NCI-H69 (cell line): Measurements from ENCODE around the gene ZNF771.
"Not testable (repeated sequence)": the region's sequence is repeated elsewhere in the genome, so short reads cannot be mapped to it uniquely, and the experiment has no call there.

Experiments
- DNase-seq: peaks from one replicate; lab custom pipeline; 2025; lab: John Stamatoyannopoulos, UW

Gene ZNF771

GRCh38 chr16:30375864-30376263 lies 31.5 kb upstream of the ZNF771 start:
- no peak for DNase-seq

DNA sequence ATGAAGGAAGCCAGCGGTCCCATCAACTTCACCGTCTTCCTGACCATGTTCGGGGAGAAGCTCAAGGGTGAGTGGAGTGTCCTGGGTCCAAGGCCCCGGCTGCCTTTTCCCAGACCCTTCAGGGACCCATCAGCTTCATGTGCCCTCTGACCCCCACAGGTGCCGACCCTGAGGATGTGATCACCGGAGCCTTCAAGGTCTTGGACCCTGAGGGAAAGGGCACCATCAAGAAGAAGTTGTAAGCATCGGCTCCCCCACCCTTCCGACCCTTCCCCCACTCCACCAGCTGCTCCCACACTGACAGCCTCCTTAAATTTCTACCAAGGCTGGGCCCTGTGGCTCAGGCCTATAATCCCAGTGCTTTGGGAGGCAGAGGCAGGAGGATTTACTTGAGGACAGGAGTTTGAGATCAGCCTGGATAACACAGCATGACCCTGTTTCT lies 30.9 kb upstream of the ZNF771 start:
- DNase-seq, result no peak

GRCh38 chr16:30377050-30377811 lies 30.2 kb upstream of the ZNF771 start:
- no peak for DNase-seq

DNA sequence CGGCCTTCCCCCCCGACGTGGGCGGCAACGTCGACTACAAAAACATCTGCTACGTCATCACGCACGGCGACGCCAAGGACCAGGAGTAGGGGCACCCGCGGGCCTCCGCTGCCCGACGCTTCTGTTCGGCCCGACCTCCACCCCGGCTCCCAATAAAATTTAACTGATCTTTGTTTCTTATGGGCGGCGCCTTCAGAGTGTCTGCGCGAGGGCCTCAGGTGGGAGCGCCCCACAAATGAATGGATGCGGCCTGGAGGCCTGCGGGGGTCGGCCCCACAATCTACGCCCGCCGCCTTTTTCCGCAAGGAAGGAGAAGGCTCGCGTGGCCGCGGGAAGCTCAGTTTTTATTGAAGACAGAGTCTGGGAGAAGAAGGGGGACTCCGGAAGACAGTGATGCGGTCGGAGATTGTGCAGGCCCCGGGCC lies 29.6 kb upstream of the ZNF771 start:
- DNase-seq, result peak; percentile 95

DNA sequence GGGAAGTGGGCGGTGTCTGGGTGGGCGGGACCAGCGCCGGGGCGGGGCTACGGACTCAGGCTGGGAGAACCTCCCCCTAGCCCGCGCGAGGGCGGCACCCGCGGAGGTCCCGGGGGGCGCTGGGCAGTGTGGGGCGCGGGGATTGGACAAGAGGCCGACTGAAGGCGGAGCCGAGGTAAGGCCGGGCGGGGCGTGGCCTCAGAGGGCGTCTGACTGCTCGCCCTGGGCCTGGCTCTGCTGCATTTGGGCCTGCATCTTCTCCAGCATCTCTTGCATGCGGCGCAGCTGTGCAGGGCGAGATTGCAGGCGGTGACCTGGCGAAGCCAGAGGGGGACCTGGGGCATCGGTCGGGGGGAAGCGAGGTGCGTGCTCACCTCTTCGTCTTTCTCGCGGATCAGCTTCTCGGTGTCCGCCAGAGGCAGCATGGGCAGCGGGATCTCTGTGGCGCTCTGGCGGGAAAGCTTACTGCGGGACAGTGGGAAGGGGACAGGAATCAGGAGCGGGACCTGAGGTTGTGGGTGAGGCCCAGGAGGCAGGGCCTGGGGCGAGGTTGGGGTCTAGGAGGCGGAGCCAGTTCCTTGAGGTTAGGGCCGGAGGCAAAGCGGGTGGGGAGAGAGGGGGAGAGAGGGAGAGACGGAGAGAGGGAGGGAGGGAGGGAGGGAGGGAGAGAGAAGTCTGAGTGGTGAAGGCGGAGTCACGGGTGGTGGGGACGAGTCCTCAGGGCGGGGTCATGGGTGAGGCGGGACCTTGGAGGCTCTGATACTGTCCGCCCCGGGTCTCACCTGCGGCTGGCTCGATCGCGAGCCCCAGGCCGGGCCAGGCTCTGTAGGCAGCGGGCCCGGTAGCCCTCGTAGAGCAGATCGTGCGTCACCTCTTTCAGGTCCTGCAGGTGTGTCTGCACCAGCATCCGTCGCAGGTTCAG lies 28.9 kb upstream of the ZNF771 start:
- peak; percentile 99 for DNase-seq

DNA sequence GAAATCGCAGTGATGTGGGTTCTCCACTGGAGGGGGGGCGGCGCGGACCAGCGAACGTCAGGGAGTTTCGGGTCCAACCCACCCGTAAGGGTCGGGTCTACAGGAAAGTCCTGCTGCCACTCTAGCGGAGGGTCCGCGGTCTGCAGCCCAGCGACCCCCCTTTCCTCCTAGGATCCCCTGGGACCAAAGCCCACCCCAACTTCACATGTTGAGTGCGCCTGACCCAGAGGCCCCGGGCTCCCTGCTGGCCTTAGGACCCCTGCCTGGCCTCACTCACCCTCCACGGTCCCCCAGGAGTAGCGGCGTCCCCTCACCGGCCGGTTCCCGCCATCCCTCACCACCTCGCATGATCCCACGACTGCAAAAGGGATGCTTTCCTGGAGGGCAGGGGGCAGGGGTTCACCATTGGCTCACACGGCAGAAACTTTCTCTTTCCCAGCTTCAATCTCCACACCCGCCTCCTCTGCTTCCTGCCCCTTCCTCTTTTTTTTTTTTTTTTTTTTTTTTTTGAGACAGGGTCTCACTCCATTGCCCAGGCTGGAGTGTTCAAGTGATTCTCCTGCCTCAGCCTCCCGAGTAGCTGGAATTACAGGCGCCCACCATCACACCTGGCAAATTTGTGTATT lies 28.1 kb upstream of the ZNF771 start:
- DNase-seq, result no peak

DNA sequence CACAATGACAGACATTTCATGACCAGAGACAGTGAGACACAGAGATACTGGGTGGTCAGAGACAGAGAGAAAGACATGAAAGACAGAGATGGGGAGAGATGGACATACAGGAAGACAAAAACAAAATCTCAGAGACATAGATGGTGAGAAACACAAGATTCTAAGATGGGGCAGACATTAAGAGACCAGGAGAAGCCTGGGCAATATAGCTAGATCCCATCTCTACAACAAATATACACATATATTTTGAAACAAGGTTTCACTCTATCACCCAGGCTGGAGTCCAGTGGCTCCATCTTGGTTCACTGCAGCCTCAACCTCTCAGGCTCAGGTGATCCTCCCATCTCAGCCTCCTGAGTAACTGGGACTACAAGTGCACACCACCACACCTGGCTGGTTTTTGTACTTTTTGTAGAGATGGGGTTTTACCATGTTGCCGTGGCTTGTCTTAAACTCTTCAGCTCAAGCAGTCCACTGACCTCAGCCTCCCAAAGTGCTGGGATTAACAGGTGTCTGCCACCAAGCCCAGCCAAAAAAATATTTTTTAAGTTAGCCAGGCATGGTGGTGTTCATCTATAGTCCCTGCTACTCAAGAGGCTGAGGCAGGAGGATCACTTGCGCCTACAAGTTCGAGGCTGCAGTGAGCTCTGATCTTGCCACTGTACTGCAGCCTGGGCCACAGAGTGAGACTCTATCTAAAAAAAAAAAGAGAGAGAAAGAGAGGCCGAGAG lies 27.2 kb upstream of the ZNF771 start:
- DNase-seq, result no peak

GRCh38 chr16:30380803-30381208 lies 26.6 kb upstream of the ZNF771 start:
- DNase-seq, result no peak

GRCh38 chr16:30381291-30382041 lies 25.9 kb upstream of the ZNF771 start:
- peak; percentile 37 for DNase-seq

GRCh38 chr16:30382111-30382881 lies 25.1 kb upstream of the ZNF771 start, which contains the start of gene SEPTIN1:
TSS of gene SEPTIN1 (minus strand) at chr16:30382561. CDS start at chr16:30382542, 19 bp downstream.
- no peak for DNase-seq

GRCh38 chr16:30383521-30383920 lies 23.9 kb upstream of the ZNF771 start:
- no peak for DNase-seq

DNA sequence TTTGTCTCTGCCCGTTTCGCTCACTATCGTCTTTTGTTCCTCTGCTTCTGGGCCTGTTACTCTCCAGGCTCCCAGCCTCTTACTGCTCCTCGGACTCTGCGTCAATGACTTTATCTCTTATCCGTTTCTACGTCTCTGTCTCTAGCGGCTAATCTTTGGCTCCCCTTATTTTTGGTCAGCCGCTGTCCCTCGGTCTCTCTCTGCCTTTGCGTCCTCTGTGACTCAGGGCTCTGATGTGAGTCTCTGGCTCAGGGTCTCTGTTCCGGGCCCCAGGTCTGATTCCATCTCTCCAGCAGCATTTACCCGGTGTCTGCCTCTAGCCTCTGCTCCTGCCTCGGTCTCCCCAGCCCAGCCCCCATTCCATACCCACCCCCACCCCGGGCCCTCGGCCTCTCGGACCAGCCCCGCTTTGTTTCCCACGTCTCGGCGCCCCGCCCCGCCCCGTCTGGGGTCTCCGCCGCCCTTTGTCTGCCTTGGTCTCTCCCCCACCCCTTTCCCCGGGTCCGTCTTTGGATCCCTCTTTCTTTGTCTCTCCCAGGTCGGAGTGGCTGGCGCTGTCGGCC lies 12.7 kb upstream of the ZNF771 start:
- peak; percentile 60 for DNase-seq

DNA sequence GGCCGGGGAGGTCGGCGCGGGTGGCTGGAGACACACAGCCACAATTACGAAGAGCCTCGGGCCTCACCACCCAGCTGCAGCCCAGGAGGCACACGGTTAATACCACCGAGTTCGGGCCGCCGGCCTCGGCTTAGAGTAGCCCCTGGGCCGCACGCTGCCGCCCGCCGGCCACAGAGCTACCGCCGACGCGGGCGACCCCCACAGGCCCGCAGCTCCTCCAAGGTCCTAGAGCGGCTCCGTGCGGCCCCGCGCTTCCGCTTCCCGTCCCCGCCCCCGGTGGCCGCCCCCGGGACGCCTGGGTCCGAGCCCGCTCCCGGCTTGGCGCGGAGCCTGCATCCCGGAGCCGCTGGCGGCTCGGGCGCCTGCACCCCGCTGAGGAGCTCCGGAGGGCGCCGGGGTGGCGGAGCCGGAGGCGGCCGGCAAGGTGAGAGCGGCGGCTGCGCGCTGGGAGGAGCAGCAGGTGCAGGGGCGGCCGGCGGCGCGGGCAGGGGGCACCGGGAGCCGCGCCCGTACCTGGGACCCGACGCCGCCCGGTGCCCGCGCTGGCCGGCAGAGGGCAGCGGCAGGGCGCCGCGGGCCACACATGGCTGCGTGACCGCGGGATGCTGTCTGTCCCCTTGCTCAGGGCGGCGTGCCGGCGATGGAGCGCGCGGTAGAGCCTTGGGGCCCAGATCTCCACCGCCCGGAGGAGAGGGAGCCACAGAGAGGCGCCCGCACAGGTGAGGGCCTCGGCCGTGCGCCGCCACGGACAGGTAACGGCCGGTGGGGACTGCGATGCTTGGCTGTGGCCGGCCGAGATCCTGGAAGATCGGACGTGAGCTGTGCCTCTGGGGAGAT lies 12.0 kb upstream of the ZNF771 start, which contains the start of gene ZNF48:
Gene ZNF48 (plus strand): TSS at position 266 of the 837 bp plus-strand sequence. CDS start 375 bp downstream, at position 641.
- peak; percentile 98 for DNase-seq

DNA sequence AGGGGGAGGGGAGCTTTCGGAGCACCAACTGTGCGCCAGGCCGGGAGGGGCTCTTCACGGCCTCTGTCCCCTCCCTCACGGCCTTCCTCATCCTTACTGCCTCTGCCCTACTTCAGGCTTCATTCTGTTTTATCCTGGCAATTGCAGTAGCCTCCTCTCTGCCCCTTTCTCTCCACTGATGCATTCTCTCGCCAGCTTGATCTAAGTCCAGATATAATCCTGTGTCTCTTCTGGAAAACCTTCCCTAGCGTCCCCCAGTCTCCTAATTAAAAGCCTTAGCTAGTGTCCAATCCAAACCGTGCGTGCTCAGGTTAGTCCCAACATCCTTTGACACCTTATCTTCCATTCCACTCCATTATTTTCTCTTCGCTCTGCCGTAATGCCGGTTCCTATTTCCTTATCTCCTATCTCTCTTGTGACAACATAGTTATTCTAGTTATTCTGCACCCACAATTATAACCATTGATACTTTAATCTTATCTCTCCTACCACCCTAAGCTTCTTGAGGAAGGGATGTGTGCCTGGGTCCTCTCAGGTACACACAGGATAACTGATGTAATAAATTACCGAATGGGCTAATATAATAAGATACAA lies 11.3 kb upstream of the ZNF771 start:
- peak; percentile 65 for DNase-seq

GRCh38 chr16:30396627-30397026 lies 10.8 kb upstream of the ZNF771 start:
- DNase-seq, result not testable (repeated sequence)

GRCh38 chr16:30397056-30397455 lies 10.3 kb upstream of the ZNF771 start:
- no peak for DNase-seq

- DNase-seq, result no peak
These were observed 9.4 kb upstream of the ZNF771 start for GRCh38 chr16:30397776-30398660.
